GM12878 (cell line): ENCODE data around the gene GPRC5B. TPM values are rescaled to one million over a fixed set of nuclear protein-coding genes. Genes with fewer than 3 reads are reported as not detected.
A peak's percentile ranks its signal among the peaks of the same experiment; 100 is the strongest.

Source experiments
- ATAC-seq: fragments of 200-7000 bp; cut with Tn5 transposase; 3 replicates; pipeline ENCODE4 v1.9.1; 2020; ENCODE audit warnings: mild to moderate bottlenecking, moderate library complexity
- BruUV-seq: library from RNA; stranded (reverse); fragments of 400-500 nt; replicated peaks from 2 replicates; lab custom pipeline; 2021; lab: Mats Ljungman, UMichigan
- CTCF ChIA-PET: fragments of 300-600 bp; sonication (Branson Sonifier 250); formaldehyde crosslinking; extraction: SDS; loops from one replicate; lab custom pipeline; 2021; ENCODE audit warnings: inconsistent platforms; lab: Yijun Ruan, JAX
- POLR2A ChIA-PET: fragments of 350-600 bp; formaldehyde crosslinking; extraction: SDS; loops from one replicate; lab custom pipeline; 2021; ENCODE audit warnings: inconsistent platforms; lab: Charles Lee
- RAD21 ChIA-PET: fragments of 300-600 bp; sonication (Branson Sonifier 250); formaldehyde crosslinking; loops from one replicate; lab custom pipeline; 2023; ENCODE audit warnings: antibody characterized with exemption; ENCODE audit not compliant: unreplicated experiment; lab: Charles Lee
- SMC1A ChIA-PET: fragments of 300-600 bp; sonication (Branson Sonifier 250); formaldehyde crosslinking; loops from one replicate; lab custom pipeline; 2023; ENCODE audit not compliant: unreplicated experiment, uncharacterized antibody; lab: Charles Lee
- DNase-seq: peaks from one replicate; pipeline ENCODE4 v3.0.0-alpha.2; 2011; ENCODE audit warnings: low read depth, low spot score
- FAIRE-seq: peaks from 3 replicates; lab custom pipeline; 2011; peaks lifted over from hg19 to GRCh38; lab: Jason Lieb, UNC
- H2AFZ ChIP-seq: 2 replicates; pipeline ENCODE4 v1.6.0; 2011; ENCODE audit warnings: low read depth, low read length, control low read depth; ENCODE audit not compliant: control insufficient read depth
- H3K27ac ChIP-seq: 2 replicates; pipeline ENCODE4 v1.5.1; 2011; ENCODE audit warnings: control low read depth; ENCODE audit not compliant: control insufficient read depth, insufficient read depth
- H3K27me3 ChIP-seq, 2 experiments: replicated peaks in 1 of 2; 2 replicates each; pipeline versions ENCODE4 v1.6.0 to v1.6.1; 2011; ENCODE audit warnings: low read length in 1 of 2; ENCODE audit not compliant: control insufficient read depth in 2 of 2, insufficient read depth in 2 of 2
- H3K36me3 ChIP-seq, 2 experiments: 2 replicates each; pipeline ENCODE4 v1.5.1; 2011; ENCODE audit warnings: low read length in 1 of 2; ENCODE audit not compliant: control insufficient read depth in 2 of 2, insufficient read depth in 2 of 2
- H3K4me1 ChIP-seq: 2 replicates; pipeline ENCODE4 v1.6.1; 2011; ENCODE audit warnings: mild to moderate bottlenecking, low read length, moderate library complexity, mixed read lengths; ENCODE audit not compliant: control insufficient read depth, insufficient read depth
- H3K4me2 ChIP-seq: 2 replicates; pipeline ENCODE4 v1.6.0; 2011; ENCODE audit warnings: control low read depth; ENCODE audit not compliant: control insufficient read depth, insufficient read depth
- H3K4me3 ChIP-seq: fragments of 200-600 bp; sonication (generic); 2 replicates; pipeline ENCODE4 v1.5.1; 2016
- H3K79me2 ChIP-seq: 2 replicates; pipeline ENCODE4 v1.6.0; 2011; ENCODE audit warnings: low read length; ENCODE audit not compliant: control insufficient read depth, insufficient read depth
- H3K9ac ChIP-seq: 2 replicates; pipeline ENCODE4 v1.8.0; 2011; ENCODE audit warnings: low read length, control low read depth, mixed read lengths; ENCODE audit not compliant: control insufficient read depth, insufficient read depth
- H3K9me3 ChIP-seq: replicated peaks from 3 replicates; pipeline ENCODE4 v1.5.1; 2011; ENCODE audit warnings: mild to moderate bottlenecking, low read length; ENCODE audit not compliant: control insufficient read depth, insufficient read depth
- H4K20me1 ChIP-seq: 2 replicates; pipeline ENCODE4 v1.6.0; 2011; ENCODE audit not compliant: control insufficient read depth, insufficient read depth
- BCL3 ChIP-seq: IDR thresholded peaks from 2 replicates; pipeline ENCODE4 v1.6.1; 2011; ENCODE audit warnings: borderline replicate concordance, low read depth, mild to moderate bottlenecking, moderate library complexity, low read length; ENCODE audit not compliant: insufficient read depth, poor library complexity, severe bottlenecking
- BHLHE40 ChIP-seq, 2 experiments: fragments of 450-650 bp in 1 of 2; IDR thresholded peaks; 2 replicates each; pipeline ENCODE4 v1.6.1; 2011 to 2017; ENCODE audit warnings: low read depth in 2 of 2, borderline replicate concordance in 1 of 2, improper control_type of control experiment in 1 of 2, low read length in 1 of 2, mild to moderate bottlenecking in 1 of 2
- WGBS: methylation state at CpG from one replicate; pipeline ENCODE4 v1.1.6; 2016; ENCODE audit warnings: low lambda C conversion rate; ENCODE audit not compliant: insufficient replicate concordance, insufficient coverage; ENCODE audit errors: missing lambda C conversion rate; 5-methylcytosine and 5-hydroxymethylcytosine counted together
- in situ Hi-C: fragments of 300-500 bp; cut with MboI; formaldehyde crosslinking; loops from 9 replicates; pipeline ENCODE4 v1.14.3; 2018; ENCODE audit warnings: mixed read lengths
- intact Hi-C: fragments of 100-400 bp; cut with micrococcal nuclease; formaldehyde crosslinking; loops from one replicate; pipeline ENCODE4 v1.14.2; 2022; ENCODE audit not compliant: unreplicated experiment
- polyA plus RNA-seq, 11 experiments: library from polyadenylated mRNA; depleted of rRNA in 4 of 11; unstranded in 6 of 11; stranded (reverse) in 5 of 11; fragments of >200 nt; fragmentation: Nextera tagmentation in 4 of 11; fragmentation: Illumina TruSeq in 1 of 11; extraction: Ambion mirVana in 4 of 11; extraction: Trizol in 1 of 11; gene quantifications; 1 replicate in 1 of 11; 2 replicates in 10 of 11; pipeline versions ENCODE4 v1.2.1 to v1.2.3, GENCODE V29; 2011 to 2016; ENCODE audit warnings: inconsistent platforms in 2 of 11, missing spikeins in 2 of 11, low read depth in 1 of 11
- total RNA-seq, 4 experiments: library from RNA; depleted of rRNA in 3 of 4; stranded (reverse); fragments of >200 nt in 3 of 4; fragmentation: Illumina TruSeq in 1 of 4; extraction: Trizol in 1 of 4; gene quantifications; 2 replicates each; pipeline versions ENCODE4 v1.2.1 to v1.2.3, GENCODE V29; 2013 to 2021

Gene GPRC5B
- total and polyA plus RNA-seq, 10 of the 15 experiments (the other 5 are each of a cell fraction or from before 2014, with no cell fraction given) = 0.01 to 0.42 (median 0.15) TPM; not detected in 2

DNA sequence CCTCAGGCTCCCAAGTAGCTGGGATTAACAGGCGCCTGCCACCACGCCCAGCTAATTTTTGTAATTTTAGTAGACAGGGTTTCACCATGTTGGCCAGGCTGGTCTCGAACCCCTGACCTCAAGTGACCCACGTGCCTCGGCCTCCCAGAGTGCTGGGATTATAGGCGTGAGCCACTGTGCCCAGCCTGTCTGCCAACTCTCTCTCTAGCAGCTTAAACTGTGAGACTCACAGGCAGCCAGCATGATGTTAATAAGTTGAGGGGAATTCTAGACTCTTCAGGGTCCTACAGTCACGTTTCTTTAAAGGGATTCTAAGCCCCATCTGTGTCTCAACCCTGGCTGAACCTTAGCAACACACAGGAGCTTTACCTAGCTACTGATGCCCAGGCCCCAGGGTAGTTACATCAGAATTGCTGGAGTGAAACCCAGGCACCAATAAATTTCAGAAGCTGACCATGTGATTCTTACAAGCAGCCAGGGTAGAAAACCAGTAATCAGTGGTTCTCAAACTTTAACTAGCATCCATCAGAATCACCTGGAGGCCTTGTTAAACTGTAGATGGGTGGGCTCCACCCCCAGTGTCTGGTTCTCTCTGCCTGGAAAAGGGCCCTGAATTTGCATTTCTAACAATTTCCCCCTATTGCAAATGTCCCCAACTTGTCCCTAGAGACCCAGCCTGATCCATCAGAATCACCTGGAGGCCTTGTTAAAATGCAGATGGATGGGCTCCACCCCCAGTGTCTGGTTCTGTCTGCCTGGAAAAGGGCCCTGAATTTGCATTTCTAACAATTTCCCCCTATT is 30.7 kb downstream of the GPRC5B start:
- H3K4me1 ChIP-seq = no peaks in the 10 kb centered on the region
- peak; percentile 38 to 71; a peak in 2 of 4 replicates for TF ChIP-seq BHLHE40 (IDR thresholded peaks at IDR 0.05; ENCODE audit: borderline replicate concordance in 1 of 2, low read depth in 2 of 2, low read length in 1 of 2)
- TF ChIP-seq BCL3 = no peak
- SMC1A ChIA-PET = interaction anchor here (0.8 kb wide), 1 partner anchor 9 kb away, joined by 3 read pairs; no protein-coding TSS in a partner anchor
- CTCF ChIA-PET = interaction anchor here (0.8 to 2.1 kb wide), 3 partner anchors 15 to 298 kb away, joined by 3 to 5 read pairs (median 3); partner anchors contain the start of gene VPS35L
- ATAC-seq (peak; percentile 74), DNase-seq (no peak), FAIRE-seq (peak; percentile 31)
- H3K9me3 ChIP-seq = no peaks in the 10 kb centered on the region
- H4K20me1 ChIP-seq = no peaks in the 10 kb centered on the region
- 7% methylated on average over 7 of the region's 7 CpGs for WGBS
- RAD21 ChIA-PET = no interaction called here
- BruUV-seq = no TSS peak
- no peaks in the 10 kb centered on the region for H3K27me3 ChIP-seq
- H3K79me2 ChIP-seq = no peaks in the 10 kb centered on the region
- H3K4me3 ChIP-seq = no peak overlapping the region
- POLR2A ChIA-PET = interaction anchor here (1.0 kb wide), 1 partner anchor 10 kb away, joined by 3 read pairs; no protein-coding TSS in a partner anchor
- in situ Hi-C loops (no loop called here), intact Hi-C loops (loop anchor here (10.0 kb wide), 1 partner anchor 49 kb away; no protein-coding TSS in a partner anchor)
- H3K27ac ChIP-seq = no peak overlapping the region
- H2AFZ ChIP-seq = no peak overlapping the region
- no peak overlapping the region for H3K4me2 ChIP-seq
- no peak overlapping the region for H3K9ac ChIP-seq
- no peaks in the 10 kb centered on the region for H3K36me3 ChIP-seq
